ENCODE data around the gene SGSM1.
"Not testable (repeated sequence)": the region's sequence is repeated elsewhere in the genome, so short reads cannot be mapped to it uniquely, and the experiment has no call there.

SGSM1 gene

DNA sequence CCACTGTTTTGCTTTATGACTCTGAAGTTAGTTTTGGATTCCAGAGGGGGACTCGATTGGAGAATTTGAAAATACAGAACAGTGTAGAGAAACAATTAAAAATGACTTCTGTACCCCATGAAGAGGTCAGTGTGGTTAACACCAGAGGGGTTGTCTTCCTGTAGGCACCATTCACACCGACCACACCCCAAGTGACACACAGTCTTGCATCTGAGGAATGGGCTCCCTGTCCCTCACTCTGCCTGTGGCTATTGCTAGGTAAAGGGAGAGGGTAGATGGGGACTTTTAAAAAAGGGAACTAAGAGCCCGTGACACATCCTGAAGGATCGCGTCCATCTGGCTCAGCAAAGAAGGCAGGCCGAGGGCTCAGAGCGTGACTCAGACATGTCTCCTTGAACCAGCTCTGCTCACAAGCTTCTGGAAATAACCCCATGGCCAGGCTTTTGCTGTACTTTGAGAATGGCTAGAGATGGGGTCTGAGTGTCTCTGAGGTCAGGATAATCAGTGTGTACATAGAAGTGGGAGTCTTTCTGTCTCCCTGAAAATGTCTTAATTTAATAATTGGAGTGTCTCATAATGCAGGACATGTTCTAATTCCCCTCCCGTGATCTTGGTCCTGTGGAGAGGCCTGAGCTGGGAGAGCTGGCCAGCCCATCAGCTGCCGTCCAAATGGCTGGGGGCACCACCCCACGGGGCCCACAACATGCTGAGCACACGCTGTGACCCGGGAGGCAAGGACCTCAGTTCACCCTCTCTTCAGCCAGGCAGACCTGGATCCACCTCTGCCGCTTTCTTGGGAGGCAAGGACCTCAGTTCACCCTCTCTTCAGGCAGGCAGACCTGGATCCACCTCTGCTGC, 39.3 kb downstream of the SGSM1 start:
- DNase-seq: no peak

DNA sequence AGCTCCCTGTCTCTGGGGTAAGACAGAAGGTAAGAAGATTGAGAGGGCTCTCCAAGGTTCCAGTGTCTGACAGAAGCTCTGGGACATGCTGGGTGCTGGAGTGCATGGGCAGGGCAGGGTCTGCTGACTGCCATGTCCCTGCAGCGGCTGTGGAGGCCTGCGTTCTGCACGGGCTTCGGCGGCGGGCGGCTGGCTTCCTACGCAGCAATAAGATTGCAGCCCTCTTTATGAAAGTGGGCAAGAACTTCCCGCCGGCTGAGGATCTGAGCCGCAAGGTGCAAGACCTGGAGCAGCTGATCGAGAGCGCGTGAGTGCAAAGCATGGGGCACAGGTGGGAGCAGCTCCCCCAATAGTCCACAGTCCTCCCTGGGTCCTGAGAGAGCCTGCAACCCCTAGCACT, 41.5 kb downstream of the SGSM1 start:
- no peak for DNase-seq

DNA sequence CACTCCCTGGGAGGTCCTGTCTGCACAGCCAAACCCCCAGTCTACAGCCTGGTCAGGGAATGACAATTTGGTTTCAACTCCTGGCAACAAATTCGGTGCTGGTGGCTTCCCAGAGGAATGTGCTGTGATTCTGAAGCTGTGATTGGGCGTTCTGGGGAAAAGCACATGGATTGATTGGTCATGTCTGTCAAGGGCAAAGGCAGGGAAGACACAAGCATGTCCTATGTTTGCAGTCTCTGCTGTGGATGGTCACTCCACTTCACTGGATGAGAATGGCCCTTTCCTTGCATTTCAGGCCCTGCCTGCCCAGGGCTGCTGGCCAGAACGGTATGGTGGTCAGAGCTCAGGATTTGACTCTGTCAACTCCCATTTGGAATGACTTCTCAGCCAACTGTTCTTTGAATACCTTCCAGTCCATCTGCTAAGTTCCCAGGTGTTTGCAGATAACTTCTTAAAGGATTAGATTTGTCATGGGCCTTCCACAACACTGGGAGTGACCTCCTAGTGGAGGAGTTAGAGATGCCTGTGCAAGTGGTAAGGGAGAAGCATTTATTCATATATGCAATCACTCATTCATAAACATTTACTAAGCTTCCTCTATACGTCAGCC, 42.7 kb downstream of the SGSM1 start:
- DNase-seq: no peak

DNA sequence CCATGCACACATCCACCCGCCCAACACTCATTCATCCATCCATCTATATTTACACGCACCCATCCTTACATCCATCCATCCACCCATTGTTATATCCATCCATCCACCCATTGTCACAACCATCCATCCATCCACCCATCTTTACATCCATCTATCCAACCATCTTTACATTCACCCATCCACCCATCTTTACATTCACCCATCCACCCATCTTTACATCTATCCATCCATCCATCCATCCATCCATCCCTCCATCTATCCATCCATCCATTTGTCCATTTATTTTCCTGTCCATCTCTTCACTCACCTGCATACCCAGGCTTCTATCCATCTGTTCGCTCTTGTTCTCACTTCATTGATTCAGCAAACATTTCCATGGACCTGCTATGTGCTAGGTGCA, 49.8 kb downstream of the SGSM1 start:
- DNase-seq: no peak

DNA sequence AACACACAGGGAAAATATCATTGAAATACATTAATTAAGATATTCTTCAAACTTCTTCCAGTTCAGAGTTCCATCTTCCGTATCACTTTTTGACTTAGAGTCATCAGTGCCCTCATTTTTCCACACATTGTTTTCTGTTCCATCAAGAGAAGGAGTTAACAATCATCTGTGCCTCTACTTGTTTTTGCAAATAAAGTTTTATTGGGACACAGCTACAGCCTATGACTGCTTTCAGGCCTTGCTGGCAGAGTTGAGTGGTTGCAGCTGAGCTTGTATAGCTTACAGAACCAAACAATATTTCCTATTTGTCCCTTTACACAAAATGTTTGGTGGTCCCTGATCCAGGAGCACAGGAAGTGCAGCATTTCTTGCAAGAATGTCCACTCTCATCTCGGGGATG, 51.6 kb downstream of the SGSM1 start:
- DNase-seq: no peak

DNA sequence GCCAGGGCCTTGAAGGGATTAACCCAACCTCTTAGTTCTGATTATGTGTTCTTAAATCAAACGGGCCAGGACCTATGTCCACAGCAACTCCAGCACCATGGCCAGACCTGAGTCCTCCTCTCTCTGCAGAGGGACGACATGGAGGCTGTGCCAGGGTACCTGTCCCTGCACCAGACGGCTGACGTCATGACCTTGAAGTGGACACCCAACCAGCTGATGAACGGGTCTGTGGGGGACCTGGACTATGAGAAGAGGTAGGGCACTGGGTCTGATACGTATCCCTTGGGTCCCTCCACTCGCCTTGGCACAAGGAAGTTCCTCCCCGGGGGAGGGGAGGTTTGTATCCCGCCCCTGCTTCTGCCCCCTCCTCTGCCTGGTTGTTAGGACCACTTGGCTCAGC, 53.6 kb downstream of the SGSM1 start:
- no peak for DNase-seq

GRCh38 chr22:24865508-24865907, 59.5 kb downstream of the SGSM1 start:
- no peak for DNase-seq

DNA sequence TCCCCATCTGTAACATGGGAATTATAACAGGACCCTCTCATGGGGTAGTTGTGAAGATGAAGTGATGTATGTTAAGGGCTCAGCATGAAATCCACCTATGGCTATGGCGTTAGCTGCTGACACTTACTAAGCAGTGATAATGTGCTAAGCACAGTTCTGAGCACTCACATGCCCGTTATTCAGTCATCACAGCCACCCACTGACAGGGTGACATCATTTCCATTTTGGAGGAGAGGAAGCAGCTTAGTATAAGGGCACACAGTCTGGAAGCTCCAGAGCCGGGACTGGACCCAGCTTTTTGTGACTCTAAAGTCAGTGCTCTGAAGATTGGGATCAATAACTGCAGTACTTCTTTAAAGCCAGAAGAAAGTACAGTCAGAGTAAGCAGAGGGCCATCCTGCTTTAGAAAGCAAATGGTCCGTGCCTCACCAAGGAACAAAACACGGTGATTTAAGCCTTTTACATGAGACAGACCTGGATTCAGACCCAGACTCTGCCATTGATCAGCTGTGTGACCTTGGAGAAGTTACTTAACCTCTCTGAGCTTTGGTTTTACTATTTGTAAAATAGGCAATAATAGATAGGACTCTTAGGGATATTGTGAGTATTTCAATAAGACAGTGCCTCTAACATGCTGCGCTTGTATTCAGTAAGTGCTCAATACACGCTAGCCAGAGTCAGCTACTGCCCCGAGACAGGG, 61.5 kb downstream of the SGSM1 start:
- DNase-seq: no peak

DNA sequence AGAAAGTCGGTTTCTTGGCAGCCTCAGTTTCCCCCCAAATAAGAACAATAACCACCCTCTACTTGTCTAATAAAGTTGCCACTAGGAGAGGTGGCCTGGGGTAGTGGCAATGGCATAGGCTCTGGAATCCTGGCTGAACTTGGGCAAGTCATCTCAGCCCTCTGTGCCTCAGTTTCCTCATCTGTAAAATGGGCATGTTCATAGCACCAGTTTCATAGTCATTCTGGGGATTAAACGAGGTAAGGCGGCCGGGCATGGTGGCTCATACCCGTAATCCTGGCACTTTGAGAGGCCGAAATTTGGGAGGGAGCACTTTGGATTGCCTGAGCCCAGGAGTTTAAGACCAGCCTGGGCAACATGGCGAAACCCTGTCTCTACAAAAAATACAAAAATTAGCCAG, 63.0 kb downstream of the SGSM1 start:
- no peak for DNase-seq

GRCh38 chr22:24871611-24872205, 65.7 kb downstream of the SGSM1 start:
- no peak for DNase-seq

- peak; percentile 79 for DNase-seq
Measured at GRCh38 chr22:24873226-24873625, 67.2 kb downstream of the SGSM1 start.

DNA sequence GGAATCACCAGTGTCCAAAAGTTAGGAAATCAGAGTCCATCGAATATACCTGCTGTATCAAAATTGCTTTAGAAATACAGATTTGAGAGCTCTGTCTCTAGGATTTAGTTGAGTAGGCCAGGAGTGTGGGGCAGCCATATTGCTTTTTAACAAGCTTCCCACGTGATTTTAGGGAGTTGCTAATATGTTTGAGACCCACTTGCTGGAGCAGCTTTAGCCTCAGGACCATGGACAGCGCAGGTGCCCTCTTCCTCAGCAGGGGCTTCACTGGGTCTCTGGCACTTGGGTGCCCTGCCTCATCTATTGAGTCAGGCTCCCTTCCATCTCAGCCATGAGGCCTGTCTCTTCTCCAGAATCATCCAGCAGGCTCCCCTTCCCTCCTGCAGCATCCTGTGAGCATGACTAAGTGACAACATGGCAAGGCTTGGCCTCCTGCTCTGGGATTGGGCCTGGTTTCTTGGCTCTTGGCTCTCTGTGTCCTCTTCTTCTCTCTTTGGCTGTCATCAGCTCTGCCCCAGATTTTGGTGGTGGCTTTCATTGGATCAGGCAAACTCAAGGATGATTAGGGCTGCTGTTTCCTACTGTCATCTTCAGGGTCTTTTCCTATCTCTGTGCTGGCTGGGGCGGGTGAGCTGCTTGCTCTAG, 70.0 kb downstream of the SGSM1 start:
- DNase-seq: no peak

DNA sequence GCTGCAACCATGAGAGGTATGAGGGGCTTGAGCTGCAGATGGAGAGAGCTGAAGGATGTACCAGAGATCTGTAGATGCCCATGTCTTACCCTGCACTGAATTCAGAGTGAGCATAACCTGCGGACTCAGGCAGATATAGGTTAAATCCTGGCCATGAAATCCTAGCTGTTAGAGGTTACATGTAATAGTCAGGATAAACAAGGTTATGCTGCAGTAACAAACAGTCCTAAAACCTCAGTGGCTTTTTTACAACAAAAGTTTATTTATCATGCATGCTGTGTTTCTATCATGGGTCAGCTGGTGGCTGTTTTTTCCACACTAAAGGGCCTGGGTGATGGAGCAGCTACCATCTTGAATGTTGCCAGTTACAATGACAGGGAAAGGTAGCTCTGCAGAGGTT, 70.7 kb downstream of the SGSM1 start:
- DNase-seq: no peak

- DNase-seq: no peak
Measured at GRCh38 chr22:24878969-24879368, 73.0 kb downstream of the SGSM1 start.

- no peak for DNase-seq
Measured at GRCh38 chr22:24883432-24883831, 77.4 kb downstream of the SGSM1 start.

- no peak for DNase-seq
Measured at GRCh38 chr22:24887260-24887659, 81.2 kb downstream of the SGSM1 start.

GRCh38 chr22:24893341-24894070, 87.5 kb downstream of the SGSM1 start:
- DNase-seq: no peak

- peak; percentile 19 for DNase-seq
Measured at GRCh38 chr22:24894220-24894975, 88.4 kb downstream of the SGSM1 start.

GRCh38 chr22:24894998-24895397, 89.0 kb downstream of the SGSM1 start:
- peak; percentile 12 for DNase-seq

- no peak for DNase-seq
Measured at GRCh38 chr22:24901448-24901847, 95.4 kb downstream of the SGSM1 start.

GRCh38 chr22:24905909-24906308, 99.9 kb downstream of the SGSM1 start:
- DNase-seq: no peak

- DNase-seq: not testable (repeated sequence)
Measured at GRCh38 chr22:24907101-24907500, 101.1 kb downstream of the SGSM1 start.
